ENCODE data around the gene ANXA8L1.
"Not testable (repeated sequence)": the region's sequence is repeated elsewhere in the genome, so short reads cannot be mapped to it uniquely, and the experiment has no call there.

ANXA8L1 gene

DNA sequence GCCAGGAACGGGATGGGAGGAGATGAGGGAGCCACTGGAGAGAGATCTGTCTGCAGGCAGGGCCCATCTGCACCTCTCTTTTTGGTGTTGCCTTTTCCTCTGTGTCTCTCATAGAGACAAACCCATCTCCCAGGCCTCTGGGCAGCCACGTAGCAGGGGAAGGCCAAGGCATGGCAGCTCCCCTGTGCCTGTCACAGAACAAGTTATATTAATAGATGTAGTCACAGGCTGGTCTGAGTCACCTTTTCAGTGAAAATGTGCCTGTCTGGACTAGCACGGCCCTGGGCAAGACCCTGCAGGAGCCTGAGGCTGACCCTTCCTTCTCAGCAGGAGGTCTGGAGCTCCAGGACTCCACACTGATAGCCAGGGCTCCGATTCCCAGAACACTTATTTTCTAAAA lies 2.1 kb downstream of the ANXA8L1 start:
- not testable (repeated sequence) for H3K27ac Mint-ChIP-seq (ENCODE audit: low read depth); H3K4me1 Mint-ChIP-seq; DNase-seq (ENCODE audit: low spot score in 2 of 2); ATAC-seq (replicated peaks; ENCODE audit: extremely low read depth, poor library complexity, severe bottlenecking); H3K27me3 Mint-ChIP-seq; H3K36me3 Mint-ChIP-seq (ENCODE audit: insufficient read depth); H3K4me3 Mint-ChIP-seq; H3K9me3 Mint-ChIP-seq

- H3K4me3 Mint-ChIP-seq; H3K27ac Mint-ChIP-seq (ENCODE audit: low read depth); H3K27me3 Mint-ChIP-seq; H3K9me3 Mint-ChIP-seq; H3K36me3 Mint-ChIP-seq (ENCODE audit: insufficient read depth); ATAC-seq (replicated peaks; ENCODE audit: extremely low read depth, poor library complexity, severe bottlenecking); DNase-seq (ENCODE audit: low spot score in 2 of 2); H3K4me1 Mint-ChIP-seq: not testable (repeated sequence)
These were observed 2.5 kb downstream of the ANXA8L1 start for GRCh38 chr10:46378108-46378507.

DNA sequence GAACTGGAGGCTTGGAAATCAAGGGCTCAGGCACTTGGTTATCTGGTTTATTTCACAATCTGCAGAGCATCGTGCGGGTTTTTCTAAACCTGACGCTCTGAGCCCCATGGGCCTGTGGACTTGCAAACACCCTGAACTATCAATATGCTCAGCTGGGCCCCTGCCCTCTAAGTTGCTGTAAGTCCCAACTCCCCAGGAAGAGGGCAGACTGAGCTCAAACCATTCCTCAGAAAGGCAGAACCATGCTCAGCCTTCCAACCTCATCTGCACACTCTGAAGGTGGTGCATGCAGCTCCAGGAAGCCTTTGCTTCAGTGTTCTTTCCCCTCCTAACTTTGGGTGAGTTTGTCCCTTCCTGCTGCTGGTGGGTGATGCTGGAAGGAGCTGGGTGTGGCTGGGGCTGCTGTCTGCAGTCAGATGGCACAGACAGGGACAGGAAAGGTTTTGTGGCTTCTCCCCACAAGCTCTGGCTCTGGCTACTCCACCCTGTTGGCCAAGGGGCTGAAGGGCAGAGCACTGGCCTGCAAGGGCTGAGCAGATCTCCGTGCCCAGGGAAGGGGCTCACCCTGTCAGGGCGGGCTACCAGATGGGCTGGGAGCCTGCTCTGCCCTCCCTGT lies 3.8 kb downstream of the ANXA8L1 start:
- H3K4me3 Mint-ChIP-seq; ATAC-seq (replicated peaks; ENCODE audit: extremely low read depth, poor library complexity, severe bottlenecking); H3K27me3 Mint-ChIP-seq; DNase-seq (ENCODE audit: low spot score in 2 of 2); H3K4me1 Mint-ChIP-seq; H3K27ac Mint-ChIP-seq (ENCODE audit: low read depth); H3K9me3 Mint-ChIP-seq; H3K36me3 Mint-ChIP-seq (ENCODE audit: insufficient read depth): not testable (repeated sequence)

- H3K4me3 Mint-ChIP-seq; H3K27me3 Mint-ChIP-seq; H3K4me1 Mint-ChIP-seq; ATAC-seq (replicated peaks; ENCODE audit: extremely low read depth, poor library complexity, severe bottlenecking); DNase-seq (ENCODE audit: low spot score in 2 of 2); H3K27ac Mint-ChIP-seq (ENCODE audit: low read depth); H3K36me3 Mint-ChIP-seq (ENCODE audit: insufficient read depth); H3K9me3 Mint-ChIP-seq: not testable (repeated sequence)
These were observed 10.3 kb downstream of the ANXA8L1 start for GRCh38 chr10:46385858-46386257.

DNA sequence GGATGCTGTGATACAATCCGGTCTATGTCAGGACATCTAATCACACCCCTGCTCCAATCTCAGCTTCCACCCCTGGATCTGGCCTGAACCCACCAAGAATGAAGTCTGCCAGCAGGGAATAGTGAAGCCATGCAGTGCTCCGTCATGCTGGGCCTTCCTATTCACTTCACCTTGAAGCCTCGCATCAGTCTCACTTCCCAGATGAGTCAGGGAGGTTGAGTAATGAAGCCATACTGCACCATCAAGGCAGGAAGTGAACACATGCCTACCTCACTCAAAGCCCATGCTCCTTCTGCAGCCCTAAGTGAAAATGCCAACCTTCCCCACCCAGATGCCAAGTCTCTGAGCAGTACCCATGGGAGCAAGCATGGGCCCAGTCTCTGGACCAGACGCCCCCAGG lies 11.1 kb downstream of the ANXA8L1 start:
- H3K36me3 Mint-ChIP-seq (ENCODE audit: insufficient read depth); DNase-seq (ENCODE audit: low spot score in 2 of 2); H3K27ac Mint-ChIP-seq (ENCODE audit: low read depth); H3K4me1 Mint-ChIP-seq; H3K4me3 Mint-ChIP-seq; H3K27me3 Mint-ChIP-seq; H3K9me3 Mint-ChIP-seq; ATAC-seq (replicated peaks; ENCODE audit: extremely low read depth, poor library complexity, severe bottlenecking): not testable (repeated sequence)

- H3K4me1 Mint-ChIP-seq; H3K27ac Mint-ChIP-seq (ENCODE audit: low read depth); DNase-seq (ENCODE audit: low spot score in 2 of 2); H3K9me3 Mint-ChIP-seq; H3K36me3 Mint-ChIP-seq (ENCODE audit: insufficient read depth); H3K27me3 Mint-ChIP-seq; H3K4me3 Mint-ChIP-seq: not testable (repeated sequence)
- ATAC-seq (replicated peaks; ENCODE audit: extremely low read depth, poor library complexity, severe bottlenecking), result peak; percentile 25
These were observed 11.8 kb downstream of the ANXA8L1 start for GRCh38 chr10:46387309-46387902.

DNA sequence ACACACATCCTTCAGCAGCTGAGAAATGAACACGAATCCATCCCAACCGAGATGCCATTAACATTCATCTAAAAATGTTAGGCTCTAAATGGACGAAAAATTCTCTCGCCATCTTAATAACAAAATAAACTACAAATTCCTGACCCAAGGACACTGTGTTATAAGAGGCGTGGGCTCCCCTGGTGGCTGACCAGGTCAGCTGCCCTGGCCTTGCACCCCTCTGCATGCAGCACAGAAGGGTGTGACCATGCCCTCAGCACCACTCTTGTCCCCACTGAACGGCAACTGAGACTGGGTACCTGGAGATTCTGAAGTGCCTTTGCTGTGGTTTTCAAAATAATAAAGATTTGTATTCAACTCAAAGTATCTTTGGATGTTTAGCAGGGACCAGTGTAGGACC lies 15.8 kb downstream of the ANXA8L1 start:
- not testable (repeated sequence) for DNase-seq (ENCODE audit: low spot score in 2 of 2); H3K4me1 Mint-ChIP-seq; H3K27ac Mint-ChIP-seq (ENCODE audit: low read depth); ATAC-seq (replicated peaks; ENCODE audit: extremely low read depth, poor library complexity, severe bottlenecking); H3K36me3 Mint-ChIP-seq (ENCODE audit: insufficient read depth); H3K27me3 Mint-ChIP-seq; H3K4me3 Mint-ChIP-seq; H3K9me3 Mint-ChIP-seq

DNA sequence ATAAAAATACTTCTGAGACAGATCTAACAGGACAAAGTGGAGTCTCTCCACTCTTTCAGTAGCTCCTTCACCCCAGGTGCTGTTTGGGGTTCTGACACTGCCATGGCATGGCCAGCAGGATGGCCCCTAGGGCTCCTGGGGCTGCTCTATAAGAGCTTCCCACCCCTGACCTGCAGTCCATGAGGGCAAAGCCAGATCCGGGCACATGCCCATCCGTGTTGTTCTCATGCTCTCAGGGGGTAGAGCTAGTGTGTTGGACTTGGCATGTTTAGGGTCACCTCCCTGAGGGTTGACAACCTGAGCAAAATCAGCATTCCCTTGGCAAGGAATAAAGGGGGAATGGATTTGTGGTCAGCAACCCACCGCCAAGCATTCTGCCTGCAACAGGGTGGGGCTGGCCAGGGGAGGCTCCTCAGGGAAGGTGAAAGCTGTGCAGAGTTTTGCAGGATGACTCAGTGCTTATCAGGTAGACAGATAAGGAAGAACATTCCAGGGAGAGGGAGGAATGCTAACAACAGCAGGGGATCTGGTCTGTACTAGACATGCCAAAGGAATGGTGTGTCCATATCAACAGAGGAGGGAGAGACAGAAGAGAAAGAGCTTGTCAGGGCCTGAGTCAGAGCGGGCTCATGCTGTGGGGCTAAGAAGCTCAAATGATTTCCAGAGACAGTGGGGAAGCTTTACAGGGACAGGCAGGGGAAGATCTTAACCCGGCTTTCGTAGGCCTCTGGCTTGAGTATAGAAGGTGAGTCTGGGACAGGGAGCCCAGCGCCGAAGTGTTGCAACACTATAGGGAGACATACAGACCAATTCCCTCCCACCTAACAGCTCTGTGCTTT lies 21.1 kb downstream of the ANXA8L1 start:
- not testable (repeated sequence) for ATAC-seq (replicated peaks; ENCODE audit: extremely low read depth, poor library complexity, severe bottlenecking); H3K27me3 Mint-ChIP-seq; H3K9me3 Mint-ChIP-seq

DNA sequence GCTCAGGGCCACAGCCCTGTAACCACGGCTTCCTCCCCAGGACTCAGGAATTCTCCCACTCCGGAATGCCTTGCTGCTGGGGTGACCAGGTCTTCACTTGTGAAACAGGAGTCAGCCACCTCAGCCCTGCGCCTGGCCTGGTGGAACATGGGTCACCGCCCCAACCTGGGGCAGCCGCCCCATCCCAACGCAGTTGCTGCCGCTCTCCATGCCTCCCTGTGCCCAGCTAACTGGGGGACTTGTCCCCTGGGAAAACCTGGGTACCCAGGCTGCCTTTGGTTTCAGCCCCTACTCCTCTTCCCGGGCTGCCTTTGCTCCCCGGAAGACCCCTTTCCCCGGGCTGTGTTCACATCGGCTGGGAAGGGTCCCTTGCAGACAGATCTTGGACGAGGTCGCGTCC lies 22.2 kb downstream of the ANXA8L1 start:
- H3K9me3 Mint-ChIP-seq; H3K4me1 Mint-ChIP-seq; H3K4me3 Mint-ChIP-seq; H3K27ac Mint-ChIP-seq (ENCODE audit: low read depth); DNase-seq (ENCODE audit: low spot score in 2 of 2); H3K27me3 Mint-ChIP-seq; H3K36me3 Mint-ChIP-seq (ENCODE audit: insufficient read depth); ATAC-seq (replicated peaks; ENCODE audit: extremely low read depth, poor library complexity, severe bottlenecking): not testable (repeated sequence)

More for the DNA sequence above, 21.1 kb downstream of the ANXA8L1 start:
- DNase-seq (ENCODE audit: low spot score in 2 of 2); H3K4me3 Mint-ChIP-seq; H3K4me1 Mint-ChIP-seq; H3K36me3 Mint-ChIP-seq (ENCODE audit: insufficient read depth); H3K27ac Mint-ChIP-seq (ENCODE audit: low read depth): not testable (repeated sequence)

GRCh38 chr10:46398212-46398886 lies 22.8 kb downstream of the ANXA8L1 start:
- not testable (repeated sequence) for H3K27me3 Mint-ChIP-seq; H3K27ac Mint-ChIP-seq (ENCODE audit: low read depth); H3K9me3 Mint-ChIP-seq; DNase-seq (ENCODE audit: low spot score in 2 of 2); H3K36me3 Mint-ChIP-seq (ENCODE audit: insufficient read depth); H3K4me1 Mint-ChIP-seq; H3K4me3 Mint-ChIP-seq
- peak; percentile 63 for ATAC-seq (replicated peaks; ENCODE audit: extremely low read depth, poor library complexity, severe bottlenecking)

DNA sequence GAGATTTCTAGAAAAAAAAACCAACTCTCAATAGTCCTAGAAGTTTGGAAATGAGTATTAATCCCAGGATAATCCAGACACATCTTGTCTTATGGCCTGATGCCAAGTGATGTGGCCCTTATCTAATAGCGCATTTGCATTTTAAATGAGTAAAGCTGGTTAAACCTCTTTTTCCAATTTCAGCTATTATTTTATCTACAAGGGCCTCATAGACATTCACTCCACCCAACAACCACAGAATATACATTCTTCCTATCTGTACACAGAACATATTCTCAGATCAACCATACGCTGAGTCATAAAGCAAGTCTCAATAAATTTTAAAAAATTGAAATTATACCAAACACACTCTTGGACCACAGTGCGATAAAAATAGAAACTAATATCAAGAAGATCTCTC lies 34.0 kb downstream of the ANXA8L1 start:
- not testable (repeated sequence) for H3K27ac Mint-ChIP-seq (ENCODE audit: low read depth); H3K27me3 Mint-ChIP-seq; H3K4me3 Mint-ChIP-seq; H3K4me1 Mint-ChIP-seq; H3K36me3 Mint-ChIP-seq (ENCODE audit: insufficient read depth); DNase-seq (ENCODE audit: low spot score in 2 of 2); ATAC-seq (replicated peaks; ENCODE audit: extremely low read depth, poor library complexity, severe bottlenecking)
- H3K9me3 Mint-ChIP-seq, result peaks cover 11% of the 10 kb centered on the region

DNA sequence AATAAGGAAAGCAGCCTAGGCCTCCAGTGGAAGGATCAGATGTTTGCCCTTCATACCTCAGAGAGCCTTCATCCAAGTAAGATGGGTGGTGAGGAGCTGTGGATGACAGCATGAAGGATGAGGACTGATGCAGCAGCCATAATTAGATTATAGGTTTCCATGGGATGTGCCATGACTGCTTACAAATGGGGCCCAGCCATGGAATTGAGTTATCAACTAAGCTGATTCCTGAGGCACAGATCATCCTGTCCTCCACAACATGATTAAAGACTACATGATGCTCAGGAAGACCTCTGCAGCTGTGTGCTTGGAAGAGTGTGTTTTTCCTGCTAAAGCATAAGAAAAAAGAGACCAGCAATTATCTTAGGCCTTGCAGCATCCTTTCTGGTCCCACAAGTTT lies 35.5 kb downstream of the ANXA8L1 start:
- H3K27me3 Mint-ChIP-seq; DNase-seq (ENCODE audit: low spot score in 2 of 2): not testable (repeated sequence)

More for the DNA sequence above, 35.5 kb downstream of the ANXA8L1 start:
- not testable (repeated sequence) for H3K27ac Mint-ChIP-seq (ENCODE audit: low read depth); H3K9me3 Mint-ChIP-seq; H3K4me1 Mint-ChIP-seq; H3K36me3 Mint-ChIP-seq (ENCODE audit: insufficient read depth); ATAC-seq (replicated peaks; ENCODE audit: extremely low read depth, poor library complexity, severe bottlenecking); H3K4me3 Mint-ChIP-seq
